SU-DHL-6 (cell line): Measurements from ENCODE around the gene SOCS3.

Source experiments
- H2AFZ ChIP-seq: fragments of 200-600 bp; sonication (generic); 2 replicates; pipeline ENCODE4 v1.6.1; 2014; ENCODE audit warnings: low read depth, mild to moderate bottlenecking, moderate library complexity, mixed read lengths, antibody characterized with exemption, low read length; ENCODE audit not compliant: severe bottlenecking
- H3F3A ChIP-seq: fragments of 200-600 bp; shearing (Covaris generic); 2 replicates; pipeline ENCODE4 v1.6.0; 2016; ENCODE audit warnings: antibody characterized with exemption, mild to moderate bottlenecking; ENCODE audit not compliant: insufficient read depth
- H3K27ac ChIP-seq: fragments of 200-600 bp; sonication (generic); 2 replicates; pipeline ENCODE4 v1.5.1; 2016; ENCODE audit warnings: low read depth, mild to moderate bottlenecking, low read length, moderate library complexity, mixed read lengths
- H3K27me3 ChIP-seq: fragments of 200-600 bp; sonication (generic), shearing (Covaris generic); 2 replicates; pipeline ENCODE4 v1.6.0; 2014; ENCODE audit warnings: mild to moderate bottlenecking, low read length
- H3K36me3 ChIP-seq: fragments of 200-600 bp; sonication (generic); 2 replicates; pipeline ENCODE4 v1.6.1; 2014; ENCODE audit warnings: mild to moderate bottlenecking, low read length, mixed read lengths
- H3K4me2 ChIP-seq: fragments of 300-600, 200-600 bp; shearing (Covaris generic), sonication (generic); 2 replicates; pipeline ENCODE4 v1.6.0; 2014; ENCODE audit warnings: low read length, low read depth, mild to moderate bottlenecking; ENCODE audit not compliant: poor library complexity, severe bottlenecking
- H3K4me3 ChIP-seq: fragments of 200-600 bp; sonication (generic); 2 replicates; pipeline ENCODE4 v1.5.1; 2014; ENCODE audit warnings: antibody characterized with exemption, low read length, mild to moderate bottlenecking, mixed read lengths; ENCODE audit not compliant: insufficient read depth, poor library complexity, severe bottlenecking
- H3K79me2 ChIP-seq: fragments of 200-600 bp; sonication (generic); 2 replicates; pipeline ENCODE4 v1.6.1; 2014; ENCODE audit warnings: mild to moderate bottlenecking, low read length, moderate library complexity; ENCODE audit not compliant: insufficient read depth
- H3K9ac ChIP-seq: fragments of 200-600 bp; sonication (generic); 2 replicates; pipeline ENCODE4 v1.7.0; 2014; ENCODE audit warnings: mild to moderate bottlenecking, low read length
- H3K9me2 ChIP-seq: fragments of 200-600 bp; sonication (generic); replicated peaks from 2 replicates; pipeline ENCODE4 v1.6.1; 2014; ENCODE audit warnings: low read length; ENCODE audit not compliant: insufficient read depth
- H3K9me3 ChIP-seq: fragments of 200-600 bp; sonication (generic); 2 replicates; pipeline ENCODE4 v1.6.1; 2014; ENCODE audit warnings: low read length, mixed read lengths; ENCODE audit not compliant: insufficient read depth
- H4K20me1 ChIP-seq: fragments of 200-600 bp; sonication (generic); 2 replicates; pipeline ENCODE4 v1.6.1; 2014; ENCODE audit warnings: low read depth, mild to moderate bottlenecking, antibody characterized with exemption, low read length, moderate library complexity, mixed read lengths
- CTCF ChIP-seq: fragments of 200-600 bp; sonication (generic); IDR thresholded peaks from one replicate; pipeline ENCODE4 v1.5.1; 2017; ENCODE audit warnings: antibody characterized with exemption, mild to moderate bottlenecking, low read length, moderate library complexity; ENCODE audit not compliant: insufficient read depth, poor library complexity, severe bottlenecking
- EZH2phosphoT487 ChIP-seq: fragments of 200-600 bp; sonication (generic), shearing (Covaris generic); conservative IDR thresholded peaks from 2 replicates; pipeline ENCODE4 v1.6.1; 2018; ENCODE audit warnings: mild to moderate bottlenecking, antibody characterized with exemption, low read length, moderate library complexity, mixed read lengths

The SOCS3 gene

GRCh38 chr17:78372841-78373240, 13.0 kb upstream of the SOCS3 start:
- no peaks in the 10 kb centered on the region for H3K36me3 ChIP-seq
- no peaks in the 10 kb centered on the region for H3F3A ChIP-seq
- H3K9me3 ChIP-seq, result no peaks in the 10 kb centered on the region
- no peak overlapping the region for H3K4me3 ChIP-seq
- no peak overlapping the region for H3K9ac ChIP-seq
- no peak overlapping the region for H3K4me2 ChIP-seq
- no peak for TF ChIP-seq EZH2phosphoT487
- no peak for TF ChIP-seq CTCF
- no peaks in the 10 kb centered on the region for H3K27me3 ChIP-seq
- H2AFZ ChIP-seq, result no peak overlapping the region
- no peaks in the 10 kb centered on the region for H3K9me2 ChIP-seq
- H3K27ac ChIP-seq, result no peak overlapping the region
- H3K79me2 ChIP-seq, result no peaks in the 10 kb centered on the region
- H4K20me1 ChIP-seq, result no peaks in the 10 kb centered on the region

GRCh38 chr17:78371056-78371455, 11.2 kb upstream of the SOCS3 start:
- H3K9ac ChIP-seq, result no peak overlapping the region
- H3K4me3 ChIP-seq, result no peak overlapping the region
- H3K79me2 ChIP-seq, result no peaks in the 10 kb centered on the region
- no peaks in the 10 kb centered on the region for H3K9me2 ChIP-seq
- no peaks in the 10 kb centered on the region for H3K27me3 ChIP-seq
- H3K9me3 ChIP-seq, result no peaks in the 10 kb centered on the region
- no peaks in the 10 kb centered on the region for H3K36me3 ChIP-seq
- no peaks in the 10 kb centered on the region for H3F3A ChIP-seq
- H4K20me1 ChIP-seq, result no peaks in the 10 kb centered on the region
- H3K27ac ChIP-seq, result no peak overlapping the region
- H2AFZ ChIP-seq, result no peak overlapping the region
- H3K4me2 ChIP-seq, result no peak overlapping the region
- no peak for TF ChIP-seq EZH2phosphoT487

GRCh38 chr17:78369791-78370381, 10.0 kb upstream of the SOCS3 start:
- Histone ChIP-seq H3F3A (no peaks in the 10 kb centered on the region), H3K27me3 (peaks cover 3% of the 10 kb centered on the region; the same call in 1 of the 2 replicates), H3K4me2 (no peak overlapping the region), H3K9ac (no peak overlapping the region), H3K27ac (no peak overlapping the region), H3K79me2 (no peaks in the 10 kb centered on the region), H3K9me3 (no peaks in the 10 kb centered on the region), H3K9me2 (no peaks in the 10 kb centered on the region), H4K20me1 (no peaks in the 10 kb centered on the region), H3K4me3 (no peak overlapping the region), H2AFZ (no peak overlapping the region), H3K36me3 (no peaks in the 10 kb centered on the region)
- no peak for TF ChIP-seq EZH2phosphoT487

GRCh38 chr17:78368854-78369495, 9.1 kb upstream of the SOCS3 start:
- no peaks in the 10 kb centered on the region for H4K20me1 ChIP-seq
- H3K27ac ChIP-seq, result no peak overlapping the region
- H3K4me3 ChIP-seq, result no peak overlapping the region
- no peaks in the 10 kb centered on the region for H3K79me2 ChIP-seq
- no peak overlapping the region for H3K4me2 ChIP-seq
- H3K9me3 ChIP-seq, result no peaks in the 10 kb centered on the region
- TF ChIP-seq CTCF (no peak), EZH2phosphoT487 (no peak)
- H3K27me3 ChIP-seq, result peaks cover 3% of the 10 kb centered on the region; the same call in 1 of the 2 replicates
- no peak overlapping the region for H3K9ac ChIP-seq
- no peak overlapping the region for H2AFZ ChIP-seq
- H3K9me2 ChIP-seq, result no peaks in the 10 kb centered on the region
- H3F3A ChIP-seq, result no peaks in the 10 kb centered on the region
- H3K36me3 ChIP-seq, result no peaks in the 10 kb centered on the region
